Measurements from ENCODE around the gene CFAP97D2. TPM values are rescaled to one million over a fixed set of nuclear protein-coding genes. Genes with fewer than 3 reads are reported as not detected.

Gene CFAP97D2
- total RNA-seq, 3 donors from 2014 or later (not counting 1 experiment from before 2014, with no cell fraction given), result 0.45 to 7.7 TPM; not detected in 1

DNA sequence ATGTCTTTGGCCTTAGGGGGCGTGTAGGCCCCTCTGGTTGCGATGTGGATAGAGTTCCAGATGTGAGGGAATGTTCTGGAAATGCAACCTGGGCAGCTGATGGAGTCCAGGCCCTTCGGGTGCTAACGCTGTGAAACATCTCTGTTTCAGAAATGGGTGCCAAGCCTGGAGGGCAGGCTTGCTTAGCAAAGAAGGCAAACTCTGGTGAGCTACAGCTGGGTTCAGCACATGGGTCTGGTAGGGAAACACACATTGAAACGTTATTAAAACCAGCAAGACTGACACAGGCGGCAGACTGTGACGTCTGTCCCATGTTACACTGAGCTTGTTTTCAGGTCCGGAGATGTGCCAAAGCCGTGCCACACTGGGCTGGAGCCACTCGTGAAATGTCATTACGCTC, 47.0 kb downstream of the CFAP97D2 start:
- no peak overlapping the region for H3K4me3 ChIP-seq (ENCODE audit: low read length)
- no peaks in the 10 kb centered on the region for H3K9me3 ChIP-seq (ENCODE audit: control insufficient read depth, insufficient read depth, low read length)
- intact Hi-C loops (cut with micrococcal nuclease), result loop anchor here (1.0 to 5.0 kb wide), 6 partner anchors 83 to 409 kb away; partner anchors contain the start of gene RASA3
- H3K9me3 Mint-ChIP-seq, result no peaks in the 10 kb centered on the region
- ATAC-seq (peak; percentile 51 to 73 (median 71)), DNase-seq (peak; percentile 32 to 62)
- H3K4me1 ChIP-seq (ENCODE audit: control insufficient read depth, insufficient read depth, low read length), result peaks cover 34% of the 10 kb centered on the region
- H3K27ac Mint-ChIP-seq, result peak overlapping the region; percentile 19 to 46
- H3K36me3 ChIP-seq (ENCODE audit: control insufficient read depth, insufficient read depth, low read length), result no peaks in the 10 kb centered on the region
- H3K4me3 Mint-ChIP-seq, result no peak overlapping the region
- H3K36me3 Mint-ChIP-seq, result no peaks in the 10 kb centered on the region
- no peak overlapping the region for H3K27ac ChIP-seq (ENCODE audit: low read length)
- no peak for TF ChIP-seq CTCF (IDR thresholded peaks at IDR 0.05)
- no peaks in the 10 kb centered on the region for H3K27me3 ChIP-seq (ENCODE audit: control insufficient read depth, insufficient read depth, low read length)
- WGBS (ENCODE audit: insufficient coverage), result 77% methylated on average over 10 of the region's 11 CpGs
- peaks cover 4 to 13% of the 10 kb centered on the region in 2 donors for H3K27me3 Mint-ChIP-seq (ENCODE audit: low read depth in 2 of 2)
- peaks cover 35 to 52% of the 10 kb centered on the region in 2 donors for H3K4me1 Mint-ChIP-seq

DNA sequence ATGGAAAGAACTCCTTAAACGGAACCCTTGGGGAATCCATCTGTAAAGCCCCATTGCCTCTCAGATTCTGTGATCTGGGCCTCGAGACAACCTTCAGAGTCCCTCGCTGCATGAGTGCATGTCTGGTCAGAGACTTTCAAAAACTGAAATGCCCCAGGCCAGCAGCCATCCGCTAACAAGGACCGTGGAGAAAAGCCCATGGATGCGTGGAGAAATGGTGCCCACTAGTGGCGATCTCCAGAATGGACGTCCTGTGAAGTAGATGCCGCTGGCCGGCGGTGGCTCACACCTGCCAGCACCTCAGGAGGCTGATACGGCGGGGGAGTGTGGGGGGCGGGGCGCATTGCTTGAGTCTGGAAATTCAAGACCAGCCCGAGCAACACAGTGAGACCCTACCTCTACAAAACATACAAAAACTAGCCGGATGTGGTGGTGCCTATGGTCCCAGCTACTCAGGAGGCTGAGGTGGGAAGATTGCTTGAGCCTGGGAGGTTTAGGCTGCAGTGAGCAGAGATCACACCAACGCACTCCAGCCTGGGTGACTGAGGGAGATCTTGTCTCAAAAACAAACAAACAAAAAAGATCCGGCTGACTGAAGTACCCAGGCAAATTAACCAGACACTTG, 47.8 kb downstream of the CFAP97D2 start:
- no peaks in the 10 kb centered on the region for H3K36me3 Mint-ChIP-seq
- 11% methylated on average over 13 of the region's 19 CpGs for WGBS (ENCODE audit: insufficient coverage)
- H3K9me3 Mint-ChIP-seq, result no peaks in the 10 kb centered on the region
- intact Hi-C loops (cut with micrococcal nuclease), result loop anchor here (1.0 to 5.0 kb wide), 6 partner anchors 84 to 410 kb away; partner anchors contain the start of gene RASA3
- H3K36me3 ChIP-seq (ENCODE audit: control insufficient read depth, insufficient read depth, low read length), result no peaks in the 10 kb centered on the region
- H3K27ac ChIP-seq (ENCODE audit: low read length), result no peak overlapping the region
- peaks cover 29 to 46% of the 10 kb centered on the region in 2 donors for H3K4me1 Mint-ChIP-seq
- H3K4me3 Mint-ChIP-seq, result no peak overlapping the region
- peaks cover 4 to 13% of the 10 kb centered on the region in 2 donors for H3K27me3 Mint-ChIP-seq (ENCODE audit: low read depth in 2 of 2)
- ATAC-seq (peak; percentile 83 to 91 (median 87)), DNase-seq (peak; percentile 81 to 93)
- no peaks in the 10 kb centered on the region for H3K27me3 ChIP-seq (ENCODE audit: control insufficient read depth, insufficient read depth, low read length)
- peak overlapping the region; percentile 19 to 46 for H3K27ac Mint-ChIP-seq
- H3K4me3 ChIP-seq (ENCODE audit: low read length), result no peak overlapping the region
- peak; percentile 87 for TF ChIP-seq CTCF (IDR thresholded peaks at IDR 0.05)
- H3K4me1 ChIP-seq (ENCODE audit: control insufficient read depth, insufficient read depth, low read length), result peaks cover 34% of the 10 kb centered on the region
- H3K9me3 ChIP-seq (ENCODE audit: control insufficient read depth, insufficient read depth, low read length), result no peaks in the 10 kb centered on the region

GRCh38 chr13:114227528-114227927, 48.5 kb downstream of the CFAP97D2 start:
- Histone ChIP-seq H3K27ac (ENCODE audit: low read length) (no peak overlapping the region), H3K4me1 (ENCODE audit: control insufficient read depth, insufficient read depth, low read length) (peaks cover 31% of the 10 kb centered on the region), H3K9me3 (ENCODE audit: control insufficient read depth, insufficient read depth, low read length) (no peaks in the 10 kb centered on the region), H3K36me3 (ENCODE audit: control insufficient read depth, insufficient read depth, low read length) (no peaks in the 10 kb centered on the region), H3K27me3 (ENCODE audit: control insufficient read depth, insufficient read depth, low read length) (no peaks in the 10 kb centered on the region), H3K4me3 (ENCODE audit: low read length) (no peak overlapping the region)
- H3K27ac Mint-ChIP-seq, result peak overlapping the region in 1 of 2 donors; percentile 19
- peaks cover 21 to 38% of the 10 kb centered on the region in 2 donors for H3K4me1 Mint-ChIP-seq
- TF ChIP-seq CTCF (IDR thresholded peaks at IDR 0.05), result no peak
- H3K4me3 Mint-ChIP-seq, result no peak overlapping the region
- H3K36me3 Mint-ChIP-seq, result no peaks in the 10 kb centered on the region
- DNase-seq (no peak), ATAC-seq (no peak)
- WGBS (ENCODE audit: insufficient coverage), result 84% methylated on average over 2 of the region's 2 CpGs
- H3K9me3 Mint-ChIP-seq, result no peaks in the 10 kb centered on the region
- peaks cover 4 to 13% of the 10 kb centered on the region in 2 donors for H3K27me3 Mint-ChIP-seq (ENCODE audit: low read depth in 2 of 2)
- intact Hi-C loops (cut with micrococcal nuclease), result loop anchor here (2.0 to 5.0 kb wide), 4 partner anchors 85 to 180 kb away; partner anchors contain the start of gene RASA3

Data from natural killer cell (primary cell).